GM23248 (cell line): ENCODE measurements around the gene ARHGEF7. TPM values are rescaled to one million over a fixed set of nuclear protein-coding genes. Genes with fewer than 3 reads are reported as not detected.

ENCODE experiments used
- DNase-seq: peaks from one replicate; pipeline ENCODE4 v3.0.0-alpha.2; 2015
- H2AFZ ChIP-seq: fragments of 200-600 bp; sonication (generic); 2 replicates; pipeline ENCODE4 v1.6.1; 2016; ENCODE audit warnings: antibody characterized with exemption
- H3F3A ChIP-seq: fragments of 200-600 bp; sonication (generic); 2 replicates; pipeline ENCODE4 v1.6.1; 2016; ENCODE audit warnings: mild to moderate bottlenecking, antibody characterized with exemption, mixed run types; ENCODE audit not compliant: insufficient read depth
- H3K27ac ChIP-seq: fragments of 200-600 bp; sonication (generic); 2 replicates; pipeline ENCODE4 v1.5.1; 2016; ENCODE audit warnings: mild to moderate bottlenecking
- H3K27me3 ChIP-seq: fragments of 200-600 bp; sonication (generic); replicated peaks from 2 replicates; pipeline ENCODE4 v1.6.1; 2016; ENCODE audit warnings: mild to moderate bottlenecking; ENCODE audit not compliant: insufficient read depth
- H3K36me3 ChIP-seq: fragments of 200-600 bp; sonication (generic); 2 replicates; pipeline ENCODE4 v1.6.1; 2016; ENCODE audit warnings: low read depth, mild to moderate bottlenecking
- H3K4me1 ChIP-seq: fragments of 200-600 bp; sonication (generic); 2 replicates; pipeline ENCODE4 v1.6.1; 2016; ENCODE audit warnings: mild to moderate bottlenecking; ENCODE audit not compliant: insufficient read depth
- H3K4me2 ChIP-seq: fragments of 200-600 bp; sonication (generic); one replicate; pipeline ENCODE4 v1.6.1; 2016; ENCODE audit warnings: mild to moderate bottlenecking; ENCODE audit not compliant: unreplicated experiment
- H3K4me3 ChIP-seq: fragments of 200-600 bp; sonication (generic); 2 replicates; pipeline ENCODE4 v1.5.1; 2016; ENCODE audit warnings: mild to moderate bottlenecking
- H3K79me2 ChIP-seq: fragments of 200-600 bp; sonication (generic); 2 replicates; pipeline ENCODE4 v1.6.1; 2016; ENCODE audit warnings: mild to moderate bottlenecking; ENCODE audit not compliant: insufficient read depth
- H3K9ac ChIP-seq: fragments of 200-600 bp; sonication (generic); 2 replicates; pipeline ENCODE4 v1.6.1; 2016; ENCODE audit warnings: mild to moderate bottlenecking
- H3K9me2 ChIP-seq: fragments of 200-600 bp; sonication (generic); 2 replicates; pipeline ENCODE4 v1.6.1; 2016; ENCODE audit warnings: mixed run types, mild to moderate bottlenecking, moderate library complexity; ENCODE audit not compliant: insufficient read depth
- H3K9me3 ChIP-seq: fragments of 200-600 bp; sonication (generic); one replicate; pipeline ENCODE4 v1.6.1; 2017; ENCODE audit warnings: low read depth
- H4K20me1 ChIP-seq: fragments of 200-600 bp; sonication (generic); 2 replicates; pipeline ENCODE4 v1.6.0; 2016; ENCODE audit not compliant: insufficient read depth
- EZH2 ChIP-seq: fragments of 200-600 bp; sonication (generic); IDR thresholded peaks from 2 replicates; pipeline ENCODE4 v1.6.1; 2018; ENCODE audit warnings: antibody characterized with exemption, mild to moderate bottlenecking; ENCODE audit not compliant: insufficient read depth, poor library complexity, severe bottlenecking
- EZH2phosphoT487 ChIP-seq: fragments of 200-600 bp; sonication (generic); IDR thresholded peaks from 2 replicates; pipeline ENCODE4 v1.6.1; 2018; ENCODE audit warnings: antibody characterized with exemption, moderate library complexity, mild to moderate bottlenecking, low read depth; ENCODE audit not compliant: insufficient read depth
- WGBS, 2 experiments: methylation state at CpG; one replicate each; pipeline ENCODE4 v1.1.6; 2015 to 2017; ENCODE audit warnings: low lambda C conversion rate in 2 of 2, low coverage in 1 of 2; ENCODE audit errors: missing lambda C conversion rate in 2 of 2; 5-methylcytosine and 5-hydroxymethylcytosine counted together
- in situ Hi-C: fragments of 300-500 bp; cut with MboI; formaldehyde crosslinking; loops from 2 replicates; pipeline ENCODE4 v1.15.0; 2020
- polyA plus RNA-seq: library from polyadenylated mRNA; unstranded; fragments of >200 nt; fragmentation: Nextera tagmentation; extraction: Ambion mirVana; gene quantifications from 2 replicates; pipeline ENCODE4 v1.2.1, GENCODE V29; 2016
- total RNA-seq: library from RNA; depleted of rRNA; stranded (reverse); fragments of >200 nt; shearing (Covaris generic); gene quantifications from 2 replicates; pipeline ENCODE4 v1.2.3, GENCODE V29; 2014

ARHGEF7 gene
- total and polyA plus RNA-seq, 2 experiments from 2014 or later, result 19.0 to 23.0 TPM

DNA sequence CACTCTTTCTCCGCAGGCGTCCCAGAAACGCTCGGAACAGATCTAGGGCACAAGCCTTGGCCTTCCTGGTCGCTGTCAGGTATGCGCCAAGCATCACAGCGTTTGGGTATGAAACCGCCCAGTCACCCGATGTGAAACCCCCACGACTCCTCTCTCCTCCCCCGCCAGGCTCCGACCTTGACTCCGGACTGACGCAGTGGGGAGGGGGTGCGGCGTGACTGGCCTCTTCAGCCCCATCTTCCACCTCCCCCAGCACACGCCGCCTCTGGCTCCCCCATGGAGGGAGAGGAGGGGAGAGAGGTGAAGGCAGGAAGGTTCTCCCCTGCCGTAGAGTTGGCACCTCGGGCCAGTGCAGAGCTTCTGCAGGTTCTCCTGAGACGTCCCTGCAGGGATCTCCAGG, 22.0 kb upstream of the ARHGEF7 start:
- Histone ChIP-seq H3K36me3 (no peaks in the 10 kb centered on the region), H3K27ac (no peak overlapping the region), H3K9me3 (no peaks in the 10 kb centered on the region), H4K20me1 (no peaks in the 10 kb centered on the region), H3K27me3 (peaks cover 62% of the 10 kb centered on the region), H2AFZ (no peak overlapping the region), H3K4me2 (no peak overlapping the region), H3K4me3 (no peak overlapping the region), H3F3A (no peaks in the 10 kb centered on the region), H3K79me2 (no peaks in the 10 kb centered on the region), H3K9me2 (no peaks in the 10 kb centered on the region), H3K9ac (no peak overlapping the region), H3K4me1 (no peaks in the 10 kb centered on the region)
- WGBS, 2 experiments, result 77 to 84% methylated on average over 19 to 21 of the region's 21 CpGs
- TF ChIP-seq EZH2phosphoT487 (no peak), EZH2 (no peak)
- in situ Hi-C loops, result no loop called here
- no peak for DNase-seq

GRCh38 chr13:111093634-111094033, 21.5 kb upstream of the ARHGEF7 start:
- in situ Hi-C loops, result no loop called here
- 43 to 45% methylated on average over 9 of the region's 9 CpGs for WGBS, 2 experiments

GRCh38 chr13:111095031-111095840, 19.9 kb upstream of the ARHGEF7 start:
- in situ Hi-C loops, result no loop called here
- Histone ChIP-seq H2AFZ (no peak overlapping the region), H3F3A (no peaks in the 10 kb centered on the region), H3K9ac (no peak overlapping the region), H3K4me1 (no peaks in the 10 kb centered on the region), H4K20me1 (no peaks in the 10 kb centered on the region), H3K9me3 (no peaks in the 10 kb centered on the region), H3K36me3 (no peaks in the 10 kb centered on the region), H3K9me2 (no peaks in the 10 kb centered on the region), H3K79me2 (no peaks in the 10 kb centered on the region), H3K27me3 (peaks cover 63% of the 10 kb centered on the region), H3K27ac (no peak overlapping the region), H3K4me2 (no peak overlapping the region), H3K4me3 (no peak overlapping the region)
- TF ChIP-seq EZH2 (no peak), EZH2phosphoT487 (no peak)
- no peak for DNase-seq
- WGBS, 2 experiments, result 61 to 64% methylated on average over 27 to 30 of the region's 30 CpGs

More at GRCh38 chr13:111093634-111094033, 21.5 kb upstream of the ARHGEF7 start:
- no peaks in the 10 kb centered on the region for H3K9me2 ChIP-seq
- H3K4me1 ChIP-seq, result no peaks in the 10 kb centered on the region
- no peaks in the 10 kb centered on the region for H4K20me1 ChIP-seq
- no peaks in the 10 kb centered on the region for H3K79me2 ChIP-seq
- no peak overlapping the region for H3K9ac ChIP-seq
- H3K27me3 ChIP-seq, result peaks cover 67% of the 10 kb centered on the region
- no peak overlapping the region for H3K4me3 ChIP-seq
- H3K9me3 ChIP-seq, result no peaks in the 10 kb centered on the region
- no peak overlapping the region for H3K4me2 ChIP-seq
- H3K36me3 ChIP-seq, result no peaks in the 10 kb centered on the region
- DNase-seq, result no peak
- no peak overlapping the region for H2AFZ ChIP-seq
- H3K27ac ChIP-seq, result no peak overlapping the region
- no peak for TF ChIP-seq EZH2
- TF ChIP-seq EZH2phosphoT487, result no peak
- no peaks in the 10 kb centered on the region for H3F3A ChIP-seq

DNA sequence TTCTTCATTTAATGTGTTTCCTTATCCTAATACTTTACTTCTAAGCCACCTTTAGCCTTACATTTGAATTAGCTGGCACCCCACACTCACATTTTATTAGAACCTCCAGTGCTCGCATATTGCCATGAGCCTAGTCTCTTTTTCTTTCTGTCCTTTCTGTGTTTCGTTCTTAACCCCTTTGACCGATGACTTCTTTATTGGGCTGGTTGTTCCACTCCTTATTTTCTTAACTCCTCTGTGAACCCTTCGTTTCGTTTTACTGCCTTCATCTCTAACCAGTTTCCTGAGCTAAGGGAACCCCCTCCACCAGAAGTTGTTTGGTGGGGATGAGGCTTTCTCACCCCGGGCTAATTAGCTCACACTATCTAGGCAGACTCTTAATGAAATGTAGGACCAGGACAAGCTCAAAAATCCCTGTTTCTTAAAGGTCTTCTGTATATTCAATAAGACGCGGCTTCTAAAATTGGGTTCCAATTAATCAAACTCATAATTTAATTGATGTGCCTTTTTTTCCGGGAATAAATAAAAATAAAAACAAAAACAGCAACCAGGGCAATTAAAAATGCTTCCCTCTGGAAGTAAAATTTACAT, 19.1 kb upstream of the ARHGEF7 start:
- 38 to 45% methylated on average over 9 of the region's 9 CpGs for WGBS, 2 experiments
- peaks cover 62% of the 10 kb centered on the region for H3K27me3 ChIP-seq
- in situ Hi-C loops, result no loop called here

More for the DNA sequence above, 19.1 kb upstream of the ARHGEF7 start:
- Histone ChIP-seq H4K20me1 (no peaks in the 10 kb centered on the region), H2AFZ (no peak overlapping the region), H3K4me2 (no peak overlapping the region), H3K4me3 (no peak overlapping the region), H3K9me3 (no peaks in the 10 kb centered on the region), H3K36me3 (no peaks in the 10 kb centered on the region), H3K9ac (no peak overlapping the region), H3K4me1 (no peaks in the 10 kb centered on the region), H3F3A (no peaks in the 10 kb centered on the region), H3K79me2 (no peaks in the 10 kb centered on the region), H3K27ac (no peak overlapping the region), H3K9me2 (no peaks in the 10 kb centered on the region)
- TF ChIP-seq EZH2 (no peak), EZH2phosphoT487 (no peak)
- DNase-seq, result no peak
